AG04450 (cell line): ENCODE measurements around the gene FSTL5. TPM values are rescaled to one million over a fixed set of nuclear protein-coding genes. Genes with fewer than 3 reads are reported as not detected.

Experiments
- CTCF ChIA-PET: fragments of 300-600, 350-600 bp; formaldehyde crosslinking; extraction: SDS; loops from one replicate; lab custom pipeline; 2022; ENCODE audit warnings: antibody characterized with exemption, inconsistent platforms; lab: Charles Lee
- POLR2A ChIA-PET: fragments of 350-600 bp; formaldehyde crosslinking; extraction: SDS; loops from one replicate; lab custom pipeline; 2021; ENCODE audit warnings: antibody characterized with exemption, inconsistent platforms; lab: Yijun Ruan, JAX
- DNase-seq: peaks from one replicate; pipeline ENCODE4 v3.0.0-alpha.2; 2011; ENCODE audit warnings: low read depth, low spot score
- H3K27ac ChIP-seq: one replicate; pipeline ENCODE4 v1.5.1; 2012; ENCODE audit warnings: low read depth, low read length, control low read depth
- H3K27me3 ChIP-seq: one replicate; pipeline ENCODE4 v1.6.0; 2012; ENCODE audit warnings: low read length; ENCODE audit not compliant: control insufficient read depth, insufficient read depth
- H3K4me3 ChIP-seq: 2 replicates; pipeline ENCODE4 v1.5.1; 2011; ENCODE audit warnings: mild to moderate bottlenecking, low read depth, low read length, control low read depth
- H3K9me3 ChIP-seq: 2 replicates; pipeline ENCODE4 v1.5.1; 2012; ENCODE audit warnings: low read length; ENCODE audit not compliant: control insufficient read depth, insufficient read depth
- CTCF ChIP-seq: IDR thresholded peaks from 2 replicates; pipeline ENCODE4 v1.5.1; 2011; ENCODE audit warnings: low read depth, low read length, control low read depth, inconsistent platforms
- polyA plus RNA-seq: library from polyadenylated mRNA; depleted of rRNA; stranded (reverse); fragments of >200 nt; gene quantifications from 2 replicates; pipeline ENCODE4 v1.2.3, GENCODE V29; 2011

FSTL5 gene
- polyA plus RNA-seq, 1 experiment: not detected

GRCh38 chr4:161457311-161457710 is 706.5 kb downstream of the FSTL5 start:
- no peak overlapping the region for H3K4me3 ChIP-seq
- no peak for DNase-seq
- H3K27ac ChIP-seq: no peak overlapping the region
- ChIA-PET POLR2A (no interaction called here), CTCF (no interaction called here)
- no peak for TF ChIP-seq CTCF
- 0 out of 2 replicates have a peak, but pooled peaks cover 3% of the 10 kb centered on the region for H3K9me3 ChIP-seq
- no peaks in the 10 kb centered on the region for H3K27me3 ChIP-seq

DNA sequence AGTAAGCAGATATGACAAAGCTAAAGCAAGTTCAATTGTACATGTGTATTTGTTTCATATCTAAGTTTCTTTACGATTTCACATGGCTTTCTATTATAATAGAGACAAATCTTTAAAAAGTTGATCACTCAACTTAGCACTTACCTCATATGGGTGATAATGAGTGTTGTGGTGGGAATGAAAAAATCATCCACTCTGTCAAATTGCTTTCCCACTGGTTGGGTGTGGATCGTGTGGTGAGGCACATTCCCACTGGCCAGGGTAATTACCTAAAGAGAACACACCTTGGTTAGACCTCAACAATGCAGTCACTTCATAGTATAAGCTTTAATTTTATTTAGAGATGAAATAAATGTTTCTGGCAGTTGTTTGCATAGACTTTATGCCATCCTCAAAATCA is 708.9 kb downstream of the FSTL5 start:
- no peak for TF ChIP-seq CTCF
- H3K9me3 ChIP-seq: no peaks in the 10 kb centered on the region
- CTCF ChIA-PET: no interaction called here
- no peak for DNase-seq
- H3K27ac ChIP-seq: no peak overlapping the region
- POLR2A ChIA-PET: no interaction called here
- H3K4me3 ChIP-seq: no peak overlapping the region
- H3K27me3 ChIP-seq: no peaks in the 10 kb centered on the region

DNA sequence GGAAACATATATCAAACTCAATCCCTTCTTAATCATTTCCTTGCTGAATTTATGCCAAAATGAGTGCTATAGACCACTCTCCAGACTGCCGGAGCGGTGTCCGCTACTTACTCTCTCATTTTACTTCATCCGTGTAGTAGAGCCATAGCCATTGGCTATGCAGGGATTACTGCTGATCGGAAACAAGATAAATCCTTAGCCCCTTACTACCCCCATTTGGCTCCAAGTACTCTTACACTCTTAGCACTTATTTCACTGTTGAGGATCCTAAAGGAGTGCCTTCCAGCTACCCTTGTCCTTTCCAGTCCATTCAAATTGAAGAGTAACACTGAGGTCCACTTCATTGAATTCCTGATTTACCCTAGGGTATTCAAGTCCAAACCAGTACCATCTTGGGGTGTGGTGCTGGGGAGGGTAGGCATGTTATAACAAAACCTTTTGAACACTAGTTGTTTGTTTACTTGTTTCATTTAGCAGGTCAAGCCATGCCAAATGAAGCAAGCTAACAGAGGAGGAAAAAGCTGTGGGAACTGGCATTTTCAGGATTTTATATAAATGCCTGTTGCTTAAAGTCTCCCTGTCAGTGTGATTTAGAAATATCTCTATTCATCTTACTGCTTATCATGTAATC is 715.1 kb downstream of the FSTL5 start:
- TF ChIP-seq CTCF: no peak
- Histone ChIP-seq H3K27me3 (no peaks in the 10 kb centered on the region), H3K4me3 (no peak overlapping the region), H3K27ac (no peak overlapping the region), H3K9me3 (no peaks in the 10 kb centered on the region)
- DNase-seq: no peak
- POLR2A ChIA-PET: no interaction called here
- CTCF ChIA-PET: no interaction called here

DNA sequence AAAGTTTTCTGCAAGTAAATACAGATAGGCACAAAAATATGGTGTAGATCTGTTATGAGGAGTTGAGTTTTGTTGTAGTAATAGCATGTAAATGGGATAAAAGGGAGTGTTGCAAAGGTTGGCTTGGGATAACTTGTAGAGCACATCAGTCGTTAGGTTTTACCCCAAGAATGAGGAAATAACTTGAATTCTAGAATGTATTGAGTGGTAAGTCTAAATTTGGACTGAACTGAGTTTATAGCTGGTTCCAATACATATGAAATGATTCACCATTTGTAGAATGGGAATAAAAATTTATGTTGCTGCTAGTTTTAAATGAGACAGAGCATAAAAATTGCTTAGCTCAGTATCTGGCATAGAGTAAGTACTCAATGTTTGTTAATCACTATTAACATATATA is 719.2 kb downstream of the FSTL5 start:
- POLR2A ChIA-PET: no interaction called here
- no peak for DNase-seq
- Histone ChIP-seq H3K9me3 (no peaks in the 10 kb centered on the region), H3K27ac (no peak overlapping the region), H3K4me3 (no peak overlapping the region), H3K27me3 (no peaks in the 10 kb centered on the region)
- TF ChIP-seq CTCF: no peak
- CTCF ChIA-PET: no interaction called here

DNA sequence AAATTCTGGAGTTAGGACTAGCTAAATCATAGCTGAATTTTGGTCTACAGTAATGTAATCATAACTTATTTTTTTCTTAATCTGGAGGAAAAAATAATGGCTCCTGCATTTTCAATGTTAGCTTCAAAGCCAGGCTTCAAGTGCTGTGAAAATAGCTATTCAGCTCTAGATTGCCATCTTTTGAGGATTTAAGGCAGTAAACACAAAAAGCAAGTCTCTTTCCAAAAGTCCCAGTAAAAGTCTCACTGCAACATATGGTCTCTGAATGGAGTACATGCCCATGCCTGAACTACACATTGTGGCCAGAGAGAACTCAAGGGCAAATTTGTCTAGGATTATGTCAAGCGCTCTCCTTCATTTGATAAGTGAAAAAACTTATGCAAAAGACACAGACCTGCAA is 720.9 kb downstream of the FSTL5 start:
- no peak for TF ChIP-seq CTCF
- H3K27ac ChIP-seq: no peak overlapping the region
- no peaks in the 10 kb centered on the region for H3K27me3 ChIP-seq
- ChIA-PET POLR2A (no interaction called here), CTCF (no interaction called here)
- H3K4me3 ChIP-seq: no peak overlapping the region
- H3K9me3 ChIP-seq: no peaks in the 10 kb centered on the region
- no peak for DNase-seq
